HG02759 (cell line): Measurements from ENCODE around the gene CHRNE.
"Not testable (repeated sequence)": the region's sequence is repeated elsewhere in the genome, so short reads cannot be mapped to it uniquely, and the experiment has no call there.

Source experiments
- ATAC-seq: cut with Tn5 transposase; IDR thresholded peaks from one replicate; pipeline ENCODE4 v1.9.1; 2021; ENCODE audit warnings: mild to moderate bottlenecking, moderate library complexity; ENCODE audit not compliant: unreplicated experiment

Gene CHRNE

DNA sequence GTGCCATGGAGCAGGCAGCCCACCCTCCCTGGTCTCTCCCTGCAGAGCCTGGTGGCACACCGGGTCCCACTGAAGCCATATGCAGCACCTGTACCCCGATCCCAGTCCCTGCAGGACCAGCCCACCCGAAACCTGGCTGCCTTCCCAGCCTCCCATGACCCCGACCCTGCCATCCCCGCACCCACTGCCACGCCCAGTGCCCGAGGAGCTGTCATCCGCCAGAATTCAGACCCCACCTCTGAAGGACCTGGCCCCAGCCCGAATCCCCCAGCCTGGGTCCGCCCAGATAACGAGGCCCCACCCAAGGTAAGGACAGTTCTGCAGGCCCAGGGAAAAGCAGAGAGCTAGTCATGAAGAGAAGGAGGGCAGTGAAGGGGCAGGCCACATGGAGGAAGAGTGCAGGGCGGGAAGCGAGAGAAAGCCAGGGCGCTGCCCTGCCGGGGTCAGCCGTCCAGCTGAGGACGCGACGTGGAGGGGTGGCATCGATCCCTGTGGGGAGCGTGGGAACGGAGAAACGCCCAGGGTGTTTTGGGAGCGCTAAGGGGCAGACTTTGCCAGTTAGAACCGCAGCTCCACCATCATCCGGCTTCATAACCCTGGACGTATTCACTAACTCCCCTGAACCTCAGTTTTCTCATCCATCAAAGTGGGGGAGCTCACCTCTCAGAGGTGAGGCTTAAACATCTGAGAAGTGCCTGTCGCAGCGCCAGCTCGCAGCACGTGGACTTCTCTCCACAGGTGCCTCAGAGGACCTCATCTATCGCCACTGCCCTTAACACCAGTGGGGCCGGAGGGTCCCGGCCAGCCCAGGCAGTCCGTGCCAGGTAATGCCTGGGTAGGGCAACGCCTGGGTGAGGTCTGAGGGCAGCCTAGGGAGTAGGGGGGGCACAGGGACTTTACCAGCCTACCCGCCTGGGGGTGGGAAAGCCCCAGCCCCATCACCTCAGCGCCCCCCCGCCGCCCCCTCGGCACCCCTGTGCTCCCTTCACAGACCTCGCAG, 11.2 kb downstream of the CHRNE start:
- ATAC-seq: no peak

DNA sequence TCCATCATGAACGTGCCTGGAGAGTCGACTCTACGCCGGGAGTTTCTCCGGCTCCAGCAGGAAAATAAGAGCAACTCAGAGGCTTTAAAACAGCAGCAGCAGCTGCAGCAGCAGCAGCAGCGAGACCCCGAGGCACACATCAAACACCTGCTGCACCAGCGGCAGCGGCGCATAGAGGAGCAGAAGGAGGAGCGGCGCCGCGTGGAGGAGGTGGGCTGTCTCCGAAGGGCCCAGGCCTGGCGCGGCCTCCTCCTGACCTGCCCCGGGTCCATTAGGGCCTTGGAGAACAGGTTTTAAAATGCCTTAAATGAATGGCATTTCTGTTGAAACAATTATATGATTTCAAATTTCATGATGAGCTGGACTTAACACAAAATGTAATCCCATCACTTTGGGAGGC, 15.3 kb downstream of the CHRNE start:
- ATAC-seq: no peak

DNA sequence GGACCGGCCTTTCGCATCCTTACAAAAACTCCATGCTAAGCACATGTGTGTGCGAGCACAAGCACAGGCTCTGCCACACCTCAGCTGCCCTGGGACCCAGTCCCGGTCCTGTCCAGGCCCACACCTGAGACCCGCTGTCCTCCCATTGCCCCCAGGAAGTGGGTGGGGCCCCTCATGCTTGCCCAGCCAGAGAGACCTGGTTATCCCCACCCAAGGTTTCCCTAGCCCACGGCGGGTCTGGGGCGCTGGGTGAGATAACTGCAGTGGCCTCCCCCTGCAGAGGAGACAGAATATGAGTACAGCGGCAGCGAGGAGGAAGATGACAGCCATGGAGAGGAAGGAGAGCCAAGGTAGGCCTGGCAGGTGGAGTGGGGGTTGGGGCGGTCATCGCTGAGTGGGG, 16.1 kb downstream of the CHRNE start:
- no peak for ATAC-seq

DNA sequence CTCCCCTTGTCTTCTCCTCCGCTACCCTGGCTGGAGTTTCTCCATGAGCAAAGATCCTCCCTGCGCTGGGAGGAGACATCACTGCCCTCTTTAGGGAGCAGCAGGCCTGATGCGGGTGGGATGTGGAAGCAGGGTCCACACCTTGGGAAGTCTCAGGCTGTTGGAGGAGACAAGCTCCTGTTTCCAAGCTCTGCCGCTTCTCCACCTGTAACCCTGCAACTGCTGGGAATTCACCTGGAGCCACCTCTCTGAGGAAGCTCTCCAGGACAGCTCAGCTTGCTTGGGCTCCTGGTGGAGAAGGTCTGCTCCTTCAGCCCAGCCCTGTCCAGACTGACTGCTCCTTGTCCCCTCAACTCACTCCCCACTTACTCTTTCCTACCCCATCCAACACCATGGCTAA, 18.4 kb downstream of the CHRNE start:
- no peak for ATAC-seq

DNA sequence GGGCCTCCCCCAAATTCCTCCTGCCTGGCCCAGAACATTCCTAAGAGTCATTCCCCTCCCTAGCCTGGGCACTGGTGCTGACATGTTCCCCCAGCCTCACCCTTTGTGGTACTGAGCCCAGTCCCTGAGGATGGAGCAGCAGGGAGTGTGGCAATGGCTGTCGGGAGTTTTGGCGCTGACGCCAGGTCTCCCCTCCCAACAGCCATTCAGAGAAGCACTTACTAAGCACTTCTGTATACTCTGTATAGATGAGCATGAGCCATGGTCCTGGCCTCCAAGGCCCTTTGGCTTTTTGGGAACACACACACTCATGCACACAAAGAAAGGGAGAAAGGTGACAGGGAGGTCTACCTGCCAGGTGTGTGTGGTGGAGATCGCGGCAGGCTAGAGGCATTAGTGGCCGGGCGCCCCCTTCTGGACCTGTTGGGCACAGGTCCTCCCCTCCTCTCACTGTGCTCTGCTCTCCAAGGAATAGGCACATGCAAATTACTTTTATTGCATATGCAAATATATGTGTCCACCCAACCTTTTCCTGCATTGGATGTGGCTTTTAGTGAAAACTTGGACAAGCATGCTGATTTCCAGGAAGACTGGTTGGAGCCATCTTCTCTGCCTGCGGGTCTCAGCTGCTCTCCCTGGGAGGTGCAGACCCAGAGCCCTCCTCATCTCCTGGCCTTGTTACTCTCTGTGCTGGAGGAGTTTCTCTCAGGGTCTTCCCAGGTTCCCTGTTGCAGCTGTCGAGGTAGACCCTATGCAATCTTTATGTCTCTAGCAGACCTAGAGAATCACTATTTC, 20.9 kb downstream of the CHRNE start:
- no peak for ATAC-seq

DNA sequence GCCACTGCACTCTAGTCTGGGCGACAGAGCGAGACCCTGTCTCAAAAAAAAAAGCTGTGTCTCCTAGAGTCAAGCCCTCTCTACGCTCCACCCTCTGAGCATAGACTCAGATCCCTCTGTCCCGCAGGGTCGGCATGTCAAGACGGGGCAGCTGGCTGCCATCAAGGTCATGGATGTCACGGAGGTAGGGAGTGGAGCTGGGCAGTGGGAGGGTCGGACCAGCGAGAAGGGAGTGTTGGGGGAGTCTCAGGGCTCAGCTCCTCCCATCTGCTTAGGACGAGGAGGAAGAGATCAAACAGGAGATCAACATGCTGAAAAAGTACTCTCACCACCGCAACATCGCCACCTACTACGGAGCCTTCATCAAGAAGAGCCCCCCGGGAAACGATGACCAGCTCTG, 22.0 kb downstream of the CHRNE start:
- no peak for ATAC-seq

DNA sequence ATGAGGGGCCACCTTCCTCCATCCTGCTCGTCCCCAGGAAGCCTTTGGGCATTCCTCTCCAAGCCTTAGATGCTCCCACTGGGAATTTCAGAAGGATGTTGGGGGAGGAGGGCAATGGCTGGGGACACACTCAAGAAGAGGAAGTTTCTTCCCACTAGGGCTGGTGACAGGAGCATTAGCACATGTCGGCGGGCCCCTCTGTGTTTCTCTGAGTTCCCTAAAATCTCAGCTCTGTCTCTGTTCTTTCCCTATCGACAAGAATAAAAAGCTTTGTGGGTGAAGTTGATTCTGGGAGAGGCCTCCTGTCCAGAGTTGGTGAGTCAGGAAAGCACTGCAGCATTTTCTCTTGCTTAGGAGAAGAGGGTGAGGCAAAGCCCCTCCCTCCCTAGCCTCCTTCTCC, 23.3 kb downstream of the CHRNE start:
- no peak for ATAC-seq

DNA sequence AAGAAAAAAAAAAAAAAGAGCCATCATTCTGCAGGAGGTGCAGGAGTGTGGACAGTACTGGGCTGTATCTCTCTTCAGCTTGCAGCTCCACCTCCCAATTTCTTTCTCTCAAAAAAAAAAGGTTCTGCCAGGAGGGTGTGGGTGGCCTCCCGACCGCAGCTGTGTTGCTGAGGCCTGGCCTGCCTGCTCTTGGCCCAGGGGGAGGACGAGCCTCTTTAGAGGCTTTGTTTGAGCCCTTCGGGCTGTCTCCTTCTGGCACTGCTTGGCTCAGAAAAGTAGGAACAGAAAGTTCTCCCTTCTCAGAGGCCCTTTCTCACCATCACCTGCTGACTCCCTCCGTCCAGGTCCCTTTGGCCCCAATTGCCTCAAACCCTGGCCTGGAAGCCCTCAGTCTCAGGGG, 25.8 kb downstream of the CHRNE start:
- no peak for ATAC-seq

DNA sequence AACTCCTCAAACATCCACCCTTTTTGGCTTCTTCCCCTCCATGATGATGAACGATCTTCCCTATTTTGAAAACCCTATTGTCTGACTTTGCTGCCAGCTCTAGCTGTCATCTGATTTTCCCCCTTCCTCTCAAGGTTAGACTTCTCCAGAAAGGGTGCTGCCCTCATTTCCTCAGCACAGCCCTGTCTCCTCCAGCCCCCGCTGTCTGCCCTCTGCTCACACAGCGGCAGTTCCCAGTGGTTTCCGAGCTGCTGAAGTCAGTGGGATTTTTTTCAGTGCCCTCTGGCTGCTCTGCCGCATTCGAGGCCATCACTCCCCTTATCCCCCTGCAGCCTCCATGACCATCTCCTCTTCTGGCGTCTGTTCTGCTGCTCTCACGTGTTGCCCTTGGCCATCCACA, 30.1 kb downstream of the CHRNE start:
- ATAC-seq: no peak

DNA sequence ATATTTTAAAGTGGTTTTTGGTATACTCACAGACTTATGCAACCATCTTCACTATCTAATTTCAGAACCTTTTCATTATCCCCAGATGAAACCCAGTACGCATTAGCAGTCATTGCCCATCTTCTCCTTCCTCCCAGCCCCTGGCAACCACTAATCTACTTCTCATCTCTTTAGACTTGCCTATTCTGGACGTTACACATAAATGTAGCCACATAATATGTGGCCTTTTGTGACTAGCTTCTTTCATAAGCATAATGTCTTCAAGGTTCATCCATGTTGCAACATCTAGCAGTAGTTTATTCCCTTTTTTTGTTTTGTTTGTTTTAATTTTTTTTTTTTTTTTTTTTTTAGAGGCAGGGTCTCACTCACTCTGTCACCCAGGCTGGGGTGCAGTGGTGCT, 32.0 kb downstream of the CHRNE start:
- ATAC-seq: no peak

DNA sequence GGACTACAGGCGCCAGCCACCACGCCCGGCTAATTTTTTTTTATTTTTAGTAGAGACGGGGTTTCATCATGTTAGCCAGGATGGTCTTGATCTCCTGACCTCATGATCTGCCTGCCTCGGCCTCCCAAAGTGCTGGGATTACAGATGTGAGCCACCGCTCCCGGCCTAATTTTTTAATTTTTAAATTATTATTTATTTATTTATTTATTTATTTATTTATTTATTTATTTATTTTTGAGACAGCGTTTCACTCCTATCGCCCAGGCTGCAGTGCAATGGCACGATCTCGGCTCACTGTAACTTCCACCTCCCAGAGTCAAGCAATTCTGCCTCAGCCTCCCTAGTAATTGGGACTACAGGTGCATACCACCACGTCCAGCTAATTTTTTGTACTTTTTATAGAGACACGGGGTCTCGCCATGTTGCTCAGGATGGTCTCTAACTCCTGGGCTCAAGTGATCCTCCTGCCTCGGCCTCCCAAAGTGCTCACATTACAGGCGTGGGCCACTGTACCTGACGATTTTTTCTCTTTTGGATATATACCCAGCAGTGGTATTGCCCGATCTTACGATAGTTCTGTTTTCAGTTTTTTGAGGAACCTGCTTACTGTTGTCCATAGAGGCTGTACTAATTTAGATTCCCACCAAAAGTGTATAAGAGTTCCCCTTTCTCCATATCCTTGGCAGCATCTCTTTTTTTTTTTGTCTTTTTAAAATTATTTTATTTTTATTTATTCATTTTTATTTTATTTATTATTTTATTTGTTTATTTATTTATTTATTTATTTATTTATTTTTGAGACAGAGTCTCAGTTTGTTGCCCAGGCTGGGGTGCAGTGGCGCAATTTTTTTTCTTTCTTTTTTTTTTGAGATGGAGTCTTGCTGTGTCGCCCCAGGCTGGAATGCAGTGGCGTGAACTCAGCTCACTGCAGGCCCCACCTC, 33.6 kb downstream of the CHRNE start:
- ATAC-seq: not testable (repeated sequence)

DNA sequence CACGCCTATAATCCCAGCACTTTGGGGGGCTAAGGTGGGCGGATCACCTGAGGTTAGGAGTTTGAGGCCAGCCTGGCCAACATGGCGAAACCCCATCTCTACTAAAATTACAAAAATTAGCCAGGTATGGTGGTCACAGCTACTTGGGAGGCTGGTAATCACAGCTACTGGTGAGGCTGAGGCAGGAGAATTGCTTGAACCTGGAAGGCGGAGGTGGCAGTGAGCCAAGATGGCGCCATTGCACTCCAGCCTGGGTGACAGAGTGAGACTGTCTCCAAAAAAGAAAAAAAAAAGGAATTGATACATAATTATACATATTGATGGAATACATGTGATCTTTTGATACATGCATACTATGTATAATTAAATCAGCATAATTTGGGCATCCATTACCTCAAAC, 35.4 kb downstream of the CHRNE start:
- not testable (repeated sequence) for ATAC-seq

DNA sequence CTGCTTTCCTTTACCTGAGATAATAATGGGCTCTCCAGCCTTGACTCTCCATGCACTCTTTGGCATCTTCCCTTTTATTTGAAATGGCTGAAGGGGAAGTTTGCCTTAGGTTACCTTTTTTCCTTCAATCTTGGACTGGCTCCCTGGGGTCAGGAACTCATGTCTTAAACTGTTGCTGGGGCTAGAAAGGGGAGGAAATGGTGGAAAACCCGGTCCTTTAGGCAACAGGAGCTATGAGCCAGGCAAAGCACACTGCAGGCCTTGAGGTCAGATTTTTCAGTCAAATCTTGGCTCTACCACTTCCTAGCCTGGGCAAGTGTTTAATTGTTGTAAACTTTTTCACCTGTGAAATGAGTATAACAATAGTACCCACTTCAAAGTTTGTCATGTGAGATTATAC, 39.6 kb downstream of the CHRNE start:
- no peak for ATAC-seq

DNA sequence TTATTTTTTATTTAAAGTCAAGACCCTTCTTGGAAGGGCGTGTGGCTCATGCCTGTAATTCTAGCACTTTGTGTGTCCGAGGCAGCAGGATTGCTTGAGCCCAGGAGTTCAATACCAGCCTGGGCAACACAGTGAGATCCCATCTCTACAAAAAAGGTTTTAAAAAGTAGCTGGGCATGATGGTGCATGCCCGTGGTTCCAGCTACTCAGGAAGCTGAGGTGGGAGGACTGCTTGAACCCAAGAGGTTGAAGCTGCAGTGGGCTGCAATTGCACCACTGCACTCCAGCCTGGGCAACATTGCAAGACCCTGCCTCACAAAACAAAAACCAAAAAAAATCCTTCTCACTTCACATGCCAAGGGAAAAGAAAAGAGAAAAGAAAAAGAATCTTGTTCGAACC, 40.2 kb downstream of the CHRNE start:
- ATAC-seq: no peak

DNA sequence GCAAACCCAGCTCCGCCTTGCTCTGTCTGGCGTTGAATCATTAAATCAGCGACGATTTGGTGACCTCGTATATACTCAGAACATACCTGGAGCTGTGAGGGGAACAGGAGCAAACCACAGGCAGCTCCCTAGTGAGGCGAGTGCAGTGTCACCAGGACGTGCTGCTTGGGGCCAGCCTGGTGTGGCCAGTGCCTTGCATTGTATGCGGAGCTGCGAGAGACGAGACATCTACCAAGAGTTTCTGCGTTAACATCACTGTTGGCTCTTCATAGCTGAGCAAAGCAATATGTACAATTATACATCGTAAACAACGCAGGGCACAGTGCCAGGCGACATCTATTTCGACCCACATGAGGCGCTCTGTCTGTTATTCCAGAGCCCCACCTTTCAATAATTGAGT, 41.8 kb downstream of the CHRNE start:
- ATAC-seq: no peak

DNA sequence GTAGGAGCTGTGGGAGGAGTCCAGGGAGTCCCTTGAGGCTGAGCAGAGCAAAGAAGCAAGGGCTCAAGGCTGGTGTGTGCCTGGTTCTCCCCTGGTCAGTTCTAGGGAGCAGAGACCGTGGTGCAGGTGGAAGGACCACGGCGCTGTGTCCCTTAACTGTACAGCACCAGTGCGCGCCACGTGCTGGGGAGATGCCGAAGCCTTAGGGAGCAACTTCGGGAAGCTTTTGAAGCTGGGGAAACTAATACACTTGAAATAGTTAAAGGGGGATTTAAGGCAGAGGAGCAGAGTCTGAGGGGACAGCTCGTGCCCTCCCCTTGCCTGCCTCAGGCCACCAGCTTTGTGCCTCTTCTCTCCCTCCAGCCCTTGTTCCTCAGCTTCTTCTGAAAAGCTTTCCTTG, 42.2 kb downstream of the CHRNE start:
- ATAC-seq: no peak

DNA sequence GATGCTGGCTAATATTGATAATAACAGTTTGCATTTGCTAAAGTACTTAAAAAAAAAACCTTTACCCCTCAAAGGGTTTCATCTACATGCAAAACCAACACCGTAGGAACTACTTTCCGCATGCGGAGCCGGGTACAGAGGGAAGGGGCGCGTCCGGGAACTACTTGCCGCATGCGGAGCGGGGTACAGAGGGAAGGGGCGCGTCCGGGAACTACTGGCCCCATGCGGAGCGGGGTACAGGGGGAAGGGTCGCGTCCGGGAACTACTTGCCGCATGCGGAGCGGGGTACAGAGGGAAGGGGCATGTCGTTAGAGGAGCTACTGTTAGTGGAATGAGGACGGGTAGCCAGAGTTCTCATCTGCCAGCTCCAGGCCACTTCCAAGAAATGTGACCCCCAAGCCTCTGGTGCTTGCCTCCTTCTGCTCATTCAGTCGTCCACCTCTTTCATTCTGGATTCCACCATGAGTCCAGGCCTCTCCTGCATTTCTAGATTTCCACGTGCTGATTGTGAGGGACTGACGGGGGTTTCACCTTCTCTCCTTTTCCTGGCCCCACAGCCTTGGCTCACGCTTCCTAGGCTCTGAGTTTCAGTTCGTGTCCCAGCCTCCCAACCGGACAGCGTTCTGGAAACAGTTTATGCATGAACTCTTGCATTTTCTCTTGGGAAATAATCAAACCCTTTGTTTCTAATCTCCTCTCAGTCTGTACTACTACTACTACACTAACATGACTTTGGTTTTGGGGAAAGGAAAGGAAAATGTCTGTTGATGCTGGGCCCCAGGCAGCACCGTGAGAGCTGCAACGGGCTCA, 42.9 kb downstream of the CHRNE start:
- ATAC-seq: no peak

DNA sequence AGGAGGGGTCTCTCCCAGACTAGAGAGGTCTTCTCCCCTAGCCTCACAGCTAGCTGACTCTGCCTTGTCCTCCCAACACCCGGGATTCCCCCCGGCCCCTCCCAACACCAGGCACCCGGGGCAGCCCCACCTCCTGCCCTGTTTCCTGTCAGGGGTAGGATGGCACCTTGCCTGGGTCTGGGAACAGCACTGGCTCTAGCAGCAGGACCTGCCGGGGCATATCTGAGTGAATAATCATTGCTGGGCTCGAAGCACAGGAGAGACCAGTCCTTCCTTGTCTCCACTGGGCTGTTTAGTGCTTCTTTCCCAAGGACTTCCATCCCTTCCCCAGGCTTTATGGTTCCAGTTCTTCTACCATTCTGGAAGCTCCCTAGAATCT, 44.0 kb downstream of the CHRNE start:
- no peak for ATAC-seq

DNA sequence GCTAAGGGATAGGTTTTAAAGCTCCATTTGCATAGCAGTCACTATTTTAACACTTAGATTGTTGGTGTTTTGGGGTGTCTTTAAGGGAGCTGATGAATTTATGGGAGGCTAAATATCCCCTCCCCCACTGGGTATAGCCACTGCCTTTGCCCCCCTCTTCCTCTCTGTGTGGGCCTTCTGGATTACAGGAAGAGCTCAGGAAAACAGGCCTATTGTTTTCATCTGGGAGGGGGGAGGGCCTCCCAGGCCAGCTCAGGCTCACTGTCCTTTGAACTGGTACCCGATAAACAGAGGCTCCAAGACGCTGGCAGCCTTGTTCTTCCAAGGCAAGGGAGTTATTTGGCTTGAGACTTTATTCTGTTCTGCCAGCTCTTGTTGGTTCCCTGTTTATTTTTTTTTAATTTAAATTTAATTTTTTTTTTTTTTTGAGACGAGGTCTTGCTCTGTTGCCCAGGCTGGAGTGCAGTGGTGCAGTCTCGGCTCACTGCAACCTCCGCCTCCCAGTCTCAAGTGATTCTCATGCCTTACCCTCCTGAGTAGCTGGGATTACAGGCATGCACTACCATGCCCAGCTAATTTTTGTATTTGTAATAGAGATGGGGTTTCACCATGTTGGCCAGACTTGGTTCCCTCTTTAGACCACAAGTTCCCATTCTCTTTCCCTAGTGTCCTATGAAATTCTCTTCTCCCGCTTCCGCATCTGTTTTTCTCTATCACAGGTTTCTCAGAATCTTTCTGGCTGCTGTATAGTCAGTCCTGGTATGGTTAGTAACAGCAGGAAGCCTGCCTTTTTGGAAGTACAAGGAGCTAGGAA, 44.6 kb downstream of the CHRNE start:
- no peak for ATAC-seq
